Activated T-cell treated with anti-CD3 and anti-CD28 coated beads, Interleukin-2, amount 50 U/mL, for 48 hours (primary cell): ENCODE data around the gene HMGB1.
A peak's percentile ranks its signal among the peaks of the same experiment; 100 is the strongest.
"Not testable (repeated sequence)": the region's sequence is repeated elsewhere in the genome, so short reads cannot be mapped to it uniquely, and the experiment has no call there.

Source experiments
- DNase-seq, 2 experiments: peaks; one replicate each; pipeline ENCODE4 v3.0.0-alpha.2; 2020

The HMGB1 gene

DNA sequence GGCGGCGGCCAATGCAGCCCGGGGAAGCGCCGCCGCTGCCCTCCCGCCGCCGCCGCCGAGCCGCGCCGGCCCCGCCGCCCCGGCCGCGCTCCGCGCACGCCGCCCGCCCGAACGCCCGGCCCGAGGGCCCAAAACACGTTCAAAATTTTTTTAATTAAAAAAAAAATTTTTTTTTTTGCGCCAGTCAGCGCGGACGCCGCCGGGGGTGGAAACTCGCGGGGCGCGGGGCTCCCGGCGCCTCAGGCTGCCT, 468 bp downstream of the HMGB1 start:
- DNase-seq = no peak

DNA sequence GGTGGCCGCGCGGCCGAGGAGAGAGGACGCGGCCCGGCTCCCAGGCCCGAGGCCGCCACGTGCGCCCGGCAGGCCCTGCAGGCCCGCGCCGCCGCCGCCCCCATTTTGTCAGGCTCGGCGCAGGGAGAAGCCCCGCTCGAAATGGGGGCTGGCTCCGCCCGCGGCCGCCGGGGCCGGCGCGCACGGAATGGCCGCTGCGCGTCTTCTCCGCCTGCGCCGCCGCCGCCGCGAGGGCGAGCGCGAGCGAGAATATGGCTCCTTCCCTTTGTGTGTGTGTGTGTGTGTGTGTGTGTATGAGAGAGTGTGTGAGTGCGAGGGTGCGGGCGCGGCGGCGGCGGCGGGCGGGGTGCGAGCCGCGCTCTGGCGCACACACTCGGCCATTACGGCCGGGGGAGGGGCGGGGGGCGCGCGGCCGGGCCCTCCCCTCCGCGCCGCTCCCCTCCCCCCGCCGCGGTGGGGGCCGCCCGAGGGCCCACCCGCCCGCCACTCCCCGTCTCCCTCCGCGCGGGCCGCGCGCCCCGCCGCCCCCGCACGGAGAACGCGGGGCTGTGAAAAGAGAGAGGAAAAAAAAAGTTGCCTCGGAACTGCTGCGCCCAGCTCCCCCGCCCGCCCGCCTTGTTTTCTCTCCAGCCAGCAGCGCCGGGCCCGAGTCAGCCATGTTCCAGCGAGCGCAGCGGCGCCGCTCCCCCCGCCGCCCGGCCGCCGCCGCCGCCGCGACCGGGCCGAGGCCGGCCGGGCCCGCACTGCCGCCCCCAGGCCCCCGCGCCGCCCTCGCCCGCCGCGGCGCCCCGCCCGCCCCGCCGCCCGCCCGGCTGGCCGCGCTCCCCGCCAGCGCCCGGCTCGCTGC, 1.0 kb downstream of the HMGB1 start:
- peak; percentile 79 to 82 for DNase-seq

DNA sequence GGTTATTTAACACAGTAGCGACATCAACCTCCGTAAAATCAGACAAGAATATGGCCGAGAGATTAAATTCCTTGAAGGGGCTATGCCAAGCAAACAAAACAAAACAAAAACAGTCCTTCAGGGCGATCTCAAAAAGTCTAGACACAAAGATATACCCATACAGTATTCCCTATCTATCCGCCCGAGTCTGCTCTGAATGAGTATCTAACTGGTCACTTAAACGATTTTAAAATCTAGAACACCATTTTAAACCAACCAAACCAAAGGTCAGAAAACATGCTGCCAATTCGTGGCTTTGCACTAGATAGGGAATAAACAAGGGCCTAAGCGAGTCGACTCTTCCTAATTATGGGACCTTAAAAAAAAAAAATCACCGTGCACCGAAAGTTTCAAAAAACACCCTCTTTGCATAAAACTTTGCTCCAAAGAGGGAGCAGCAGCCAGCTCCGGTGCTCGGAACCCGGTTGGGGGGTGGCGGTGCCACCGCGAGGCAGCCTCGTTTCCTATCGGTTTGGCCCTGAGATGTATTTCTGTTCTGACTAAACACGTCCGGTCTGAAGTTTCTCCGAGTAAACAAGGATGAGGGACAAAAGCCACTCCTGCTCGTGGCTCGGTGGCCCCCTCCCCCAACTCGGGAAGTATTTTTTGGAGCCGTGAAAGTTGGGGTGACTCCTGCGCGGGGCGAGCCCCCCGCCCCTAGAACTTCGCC, 1.8 kb downstream of the HMGB1 start:
- DNase-seq = peak in 1 of 2 experiments; percentile 78

DNA sequence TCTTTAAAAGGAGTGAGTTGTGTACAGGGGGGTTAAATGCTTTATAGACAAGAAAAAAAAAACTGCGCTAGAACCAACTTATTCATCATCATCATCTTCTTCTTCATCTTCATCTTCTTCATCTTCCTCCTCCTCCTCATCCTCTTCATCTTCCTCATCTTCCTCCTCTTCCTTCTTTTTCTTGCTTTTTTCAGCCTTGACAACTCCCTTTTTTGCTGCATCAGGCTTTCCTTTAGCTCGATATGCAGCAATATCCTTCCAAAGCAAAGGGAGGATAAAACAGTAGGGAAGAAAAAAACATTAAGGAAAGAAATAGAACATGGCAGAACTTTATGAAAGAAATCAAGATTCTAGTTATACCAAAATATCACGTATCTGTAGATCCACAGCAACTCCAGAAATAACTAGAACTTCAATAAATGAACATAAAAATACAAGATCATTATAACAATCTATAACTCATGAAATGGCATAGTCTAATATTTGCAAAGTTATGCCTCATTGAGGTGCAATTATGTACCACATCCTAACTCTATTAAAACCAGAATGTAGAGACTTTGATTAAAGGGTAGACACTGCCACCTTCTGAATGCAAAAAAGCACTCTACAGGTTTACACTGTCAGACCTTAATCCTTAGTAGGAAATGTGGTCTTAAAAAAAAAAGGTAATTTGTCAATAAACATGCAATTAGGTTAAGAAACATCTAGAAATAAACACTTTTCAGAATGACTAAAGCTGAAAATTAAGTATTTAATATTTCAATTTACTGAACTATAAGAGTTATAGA, 4.3 kb downstream of the HMGB1 start:
- not testable (repeated sequence) for DNase-seq

- DNase-seq = no peak
Observed at GRCh38 chr13:30457306-30457891, 8.3 kb downstream of the HMGB1 start.

DNA sequence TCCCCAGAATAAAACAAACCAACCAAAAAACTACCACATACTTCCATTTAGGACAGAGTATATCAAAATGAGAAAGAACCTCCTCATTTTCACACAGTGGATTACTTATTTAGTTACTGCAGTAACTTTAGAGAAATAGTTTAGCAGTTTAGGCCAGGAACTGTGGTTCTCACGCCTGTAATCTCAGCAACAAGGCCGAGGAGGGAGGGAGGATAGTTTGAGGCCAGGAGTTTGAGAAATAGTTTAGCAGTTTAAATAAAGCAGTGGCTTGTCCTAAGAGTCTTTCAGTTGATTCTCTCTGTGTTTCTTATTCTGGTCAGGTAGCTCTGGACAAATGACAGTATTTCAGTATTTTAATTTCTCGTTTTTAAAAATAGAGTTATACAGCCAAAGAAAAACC, 9.4 kb downstream of the HMGB1 start:
- no peak for DNase-seq

GRCh38 chr13:30454991-30455390, 10.7 kb downstream of the HMGB1 start:
- no peak for DNase-seq

DNA sequence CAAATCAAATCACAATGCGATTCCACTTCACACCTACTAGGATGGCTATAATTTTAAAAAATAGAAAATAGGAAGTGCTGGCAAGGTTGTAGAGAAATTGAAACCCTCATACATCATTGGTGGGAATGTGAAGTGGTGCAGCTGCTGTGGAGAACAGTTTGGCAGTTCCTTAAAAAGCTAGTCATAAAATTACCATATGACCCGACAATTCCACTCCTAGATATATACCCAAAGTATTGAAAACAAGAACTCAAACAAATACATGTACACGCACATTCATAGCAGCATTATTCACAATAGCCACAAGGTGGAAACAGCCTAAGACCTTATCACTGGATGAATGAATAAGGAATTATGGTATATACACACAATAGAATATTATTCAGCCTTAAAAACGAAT, 12.0 kb downstream of the HMGB1 start:
- DNase-seq = no peak

DNA sequence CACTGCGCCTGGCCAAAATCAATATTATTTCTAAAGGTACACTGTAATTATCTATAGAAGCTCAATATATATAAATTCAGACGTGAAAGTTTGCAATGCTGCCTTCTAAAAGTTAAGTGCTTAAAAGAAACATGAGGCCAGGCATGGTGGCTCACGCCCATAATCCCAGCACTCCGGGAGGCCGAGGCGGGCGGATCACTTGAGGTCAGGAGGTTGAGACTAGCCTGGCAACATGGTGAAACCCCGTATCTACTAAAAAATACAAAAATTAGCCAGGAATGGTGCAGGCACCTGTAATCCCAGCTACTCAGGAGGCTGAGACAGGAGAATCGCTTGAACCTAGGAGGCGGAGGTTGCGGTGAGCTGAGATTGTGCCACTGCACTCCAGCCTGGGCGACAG, 14.3 kb downstream of the HMGB1 start:
- DNase-seq = not testable (repeated sequence)

- no peak for DNase-seq
Observed at GRCh38 chr13:30450066-30450465, 15.7 kb downstream of the HMGB1 start.

- no peak for DNase-seq
Observed at GRCh38 chr13:30448441-30448840, 17.3 kb downstream of the HMGB1 start.

GRCh38 chr13:30446126-30446500, 19.6 kb downstream of the HMGB1 start:
- DNase-seq = peak in 1 of 2 experiments; percentile 7

DNA sequence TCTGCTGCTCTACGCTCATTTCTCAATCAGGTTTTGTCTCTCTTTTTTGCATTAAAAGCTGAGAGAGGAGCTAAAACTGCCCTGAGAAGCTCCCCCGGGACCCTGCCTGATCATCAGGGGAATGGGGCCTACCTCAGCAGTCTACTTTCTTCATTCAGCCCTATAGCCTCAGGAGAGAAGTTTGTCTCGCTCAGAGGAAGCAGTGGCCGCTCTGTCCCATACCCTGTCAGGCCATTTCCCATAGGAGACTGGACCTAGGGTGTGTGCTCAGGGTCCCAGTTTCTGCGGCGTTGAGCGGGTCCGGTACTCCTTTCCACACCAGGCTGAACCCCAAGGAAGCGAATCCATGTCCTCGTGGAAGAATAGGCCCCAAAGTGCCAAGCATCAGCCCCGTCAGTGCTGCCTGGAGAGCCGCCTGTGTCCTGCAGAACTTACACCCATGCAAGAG, 21.8 kb downstream of the HMGB1 start:
- no peak for DNase-seq

DNA sequence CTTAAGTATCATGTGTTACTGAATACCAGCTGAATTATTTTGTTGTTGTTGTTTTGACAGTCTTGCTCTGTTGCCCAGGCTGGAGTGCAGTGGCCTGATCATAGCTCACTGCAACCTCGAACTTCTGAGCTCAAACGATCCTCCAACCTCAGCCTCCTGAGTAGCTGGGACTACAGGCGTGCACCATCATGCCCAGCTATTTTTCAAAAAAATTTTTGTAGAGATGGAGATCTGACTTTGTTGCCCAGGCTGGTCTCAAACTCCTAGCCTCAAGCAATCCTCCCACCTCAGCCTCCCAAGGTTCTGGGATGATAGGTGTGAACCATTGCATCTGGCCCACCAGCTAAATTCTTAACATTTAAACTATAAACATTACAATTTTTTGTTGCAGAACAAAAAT, 22.2 kb downstream of the HMGB1 start:
- DNase-seq = not testable (repeated sequence)

GRCh38 chr13:30442926-30443325, 22.8 kb downstream of the HMGB1 start:
- DNase-seq = no peak

DNA sequence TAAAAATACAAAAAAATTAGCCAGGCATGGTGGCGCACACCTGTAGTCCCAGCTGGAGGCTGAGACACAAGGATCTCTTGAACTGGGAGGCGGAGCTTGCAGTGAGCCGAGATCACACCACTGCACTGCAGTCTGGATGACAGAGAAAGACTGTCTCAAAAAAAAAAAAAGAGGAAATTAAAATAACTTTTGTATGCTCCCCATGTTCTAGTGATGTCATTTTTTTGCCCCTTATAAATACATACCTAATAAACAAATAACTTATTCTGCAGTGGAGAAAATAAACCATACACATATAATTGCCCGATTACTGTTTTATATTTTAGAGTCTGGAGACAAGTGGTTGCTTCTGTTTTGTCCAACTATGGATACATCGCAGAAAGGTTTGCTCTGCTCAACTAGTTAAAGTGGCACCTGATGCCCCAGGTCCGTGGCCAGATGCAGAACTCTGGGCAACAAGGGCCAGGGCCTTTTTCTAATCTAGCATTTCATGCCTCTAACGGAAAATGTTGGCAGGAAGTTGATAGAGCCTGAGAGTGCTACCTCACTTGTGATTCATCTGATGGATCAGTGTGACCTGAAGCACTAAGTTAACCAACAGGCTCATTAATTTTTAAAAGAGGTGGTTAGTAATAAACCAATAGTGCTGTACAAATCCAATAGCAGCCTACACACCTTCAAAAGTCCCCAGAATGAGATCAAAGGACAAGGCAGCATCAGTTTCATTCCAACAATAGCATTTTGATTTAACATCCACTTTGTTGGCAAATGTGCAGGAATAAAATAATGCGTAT, 24.6 kb downstream of the HMGB1 start:
- DNase-seq = peak in 1 of 2 experiments; percentile 14

GRCh38 chr13:30438286-30438685, 27.4 kb downstream of the HMGB1 start:
- DNase-seq = no peak

- no peak for DNase-seq
Observed at GRCh38 chr13:30437177-30437576, 28.6 kb downstream of the HMGB1 start.

DNA sequence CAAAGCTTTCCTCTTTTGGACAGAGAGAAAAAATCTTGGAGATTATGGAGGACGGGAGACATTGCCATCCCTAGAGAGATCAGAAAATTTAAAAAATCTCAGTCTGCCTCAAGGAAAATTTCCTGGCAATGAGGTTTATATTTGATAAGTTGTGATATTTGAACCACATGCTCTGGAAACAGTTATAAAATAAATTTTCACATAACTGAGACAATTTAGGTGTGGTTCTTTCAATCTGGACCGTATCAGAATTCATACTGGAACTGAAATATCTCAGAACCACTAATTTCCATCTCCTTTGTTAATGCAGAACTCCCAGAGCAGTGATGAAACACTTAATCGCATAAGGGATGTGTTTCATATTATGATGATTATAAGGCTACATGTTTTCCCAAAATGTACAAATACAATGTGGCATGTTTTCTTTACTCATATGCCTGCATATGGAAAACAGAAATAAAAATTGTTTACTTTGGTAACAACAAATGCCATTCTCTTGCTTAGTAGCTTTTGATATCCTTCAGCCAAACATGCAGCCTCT, 29.8 kb downstream of the HMGB1 start:
- no peak for DNase-seq

DNA sequence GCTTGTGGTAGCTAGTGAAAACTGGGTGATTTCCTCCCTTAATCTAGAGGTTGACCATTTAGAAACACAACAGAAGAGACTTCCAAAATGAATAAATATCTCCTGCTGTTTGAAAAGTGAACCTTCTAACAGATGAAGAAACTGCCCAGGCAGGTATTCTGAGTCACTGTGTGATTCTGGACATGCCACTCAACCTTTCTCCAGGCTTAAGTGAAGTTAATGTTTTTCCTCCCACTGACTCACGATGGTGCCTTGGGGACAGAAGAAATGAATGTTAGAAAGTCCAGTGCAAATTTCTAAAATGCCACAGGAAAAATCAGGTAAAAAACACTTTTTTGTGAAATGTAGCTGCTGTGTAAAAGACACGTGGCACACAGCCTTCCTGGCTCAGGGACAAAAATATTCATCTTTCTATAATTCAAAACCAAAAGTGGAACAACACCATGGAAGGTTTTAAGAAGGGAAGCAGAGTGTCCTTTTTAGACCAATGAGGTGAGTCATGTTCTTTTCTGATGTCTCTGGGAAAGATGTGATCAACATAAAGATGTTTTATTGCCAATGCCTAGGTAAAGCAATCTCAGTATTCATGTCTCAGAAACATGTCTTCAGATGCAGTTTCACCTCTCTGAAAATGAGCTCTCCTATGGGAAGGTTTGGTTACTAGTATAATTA, 34.3 kb downstream of the HMGB1 start:
- no peak for DNase-seq
